ENCODE data around the gene H6PD.

H6PD gene

DNA sequence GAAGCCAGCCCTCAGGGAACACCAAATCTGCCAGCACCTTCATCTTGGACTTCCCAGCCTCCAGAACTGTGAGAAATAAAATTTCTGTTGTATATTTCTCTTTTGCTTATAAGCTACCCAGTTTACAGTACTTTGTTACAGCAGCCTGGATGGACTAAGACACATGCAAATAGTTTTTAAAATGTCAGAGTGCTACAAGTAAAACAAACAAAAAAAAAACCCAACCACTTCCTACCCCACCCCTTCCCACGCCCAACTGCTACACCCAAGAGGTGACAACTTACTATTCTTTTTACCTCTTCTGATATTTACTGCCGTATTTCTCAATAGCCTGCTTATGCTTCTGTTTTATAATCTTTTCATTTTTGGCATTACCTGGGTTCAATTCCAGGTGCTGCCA lies 49.5 kb downstream of the H6PD start (continued):
- TF ChIP-seq CSRNP3 (CRISPR knock-in tag; IDR thresholded peaks at IDR 0.05): no peak
- no peak for TF ChIP-seq SNAI2 (CRISPR knock-in tag; IDR thresholded peaks at IDR 0.05)
- TF ChIP-seq ARNTL (CRISPR knock-in tag; IDR thresholded peaks at IDR 0.05; ENCODE audit: borderline replicate concordance, low read depth): no peak
- TF ChIP-seq PATZ1 (CRISPR knock-in tag; IDR thresholded peaks at IDR 0.05; ENCODE audit: borderline replicate concordance): no peak
- TF ChIP-seq GLIS3 (CRISPR knock-in tag; IDR thresholded peaks at IDR 0.05): no peak
- no peak for TF ChIP-seq PPARA (CRISPR knock-in tag; IDR thresholded peaks at IDR 0.05; ENCODE audit: borderline replicate concordance)

- no peak for ATAC-seq
Observed at GRCh38 chr1:9286556-9286955, 52.0 kb downstream of the H6PD start.

More at GRCh38 chr1:9286556-9286955, 52.0 kb downstream of the H6PD start:
- TF ChIP-seq PPARA (CRISPR knock-in tag; IDR thresholded peaks at IDR 0.05; ENCODE audit: borderline replicate concordance) (no peak), ZNF8 (CRISPR knock-in tag; IDR thresholded peaks at IDR 0.05) (no peak), ZNF565 (CRISPR knock-in tag; conservative IDR thresholded peaks at IDR 0.05; ENCODE audit: low read depth) (no peak), BACH2 (CRISPR knock-in tag; IDR thresholded peaks at IDR 0.05; ENCODE audit: borderline replicate concordance) (no peak), CSDC2 (CRISPR knock-in tag; IDR thresholded peaks at IDR 0.05) (no peak), ARNTL (CRISPR knock-in tag; IDR thresholded peaks at IDR 0.05; ENCODE audit: borderline replicate concordance, low read depth) (no peak), ZFP3 (CRISPR knock-in tag; IDR thresholded peaks at IDR 0.05) (no peak), ZC3H10 (CRISPR knock-in tag; IDR thresholded peaks at IDR 0.05) (no peak), TCF4 (CRISPR knock-in tag; IDR thresholded peaks at IDR 0.05; ENCODE audit: borderline replicate concordance) (no peak), ISL1 (CRISPR knock-in tag; IDR thresholded peaks at IDR 0.05) (no peak), PATZ1 (CRISPR knock-in tag; IDR thresholded peaks at IDR 0.05; ENCODE audit: borderline replicate concordance) (no peak), SNAI2 (CRISPR knock-in tag; IDR thresholded peaks at IDR 0.05) (no peak), TOX (CRISPR knock-in tag; IDR thresholded peaks at IDR 0.05; ENCODE audit: borderline replicate concordance) (no peak), GLIS3 (CRISPR knock-in tag; IDR thresholded peaks at IDR 0.05) (no peak), OSR1 (CRISPR knock-in tag; IDR thresholded peaks at IDR 0.05) (no peak), ESRRG (CRISPR knock-in tag; IDR thresholded peaks at IDR 0.05) (no peak), ZNF70 (CRISPR knock-in tag; IDR thresholded peaks at IDR 0.05) (no peak)
- TF ChIP-seq, protein P1, sequence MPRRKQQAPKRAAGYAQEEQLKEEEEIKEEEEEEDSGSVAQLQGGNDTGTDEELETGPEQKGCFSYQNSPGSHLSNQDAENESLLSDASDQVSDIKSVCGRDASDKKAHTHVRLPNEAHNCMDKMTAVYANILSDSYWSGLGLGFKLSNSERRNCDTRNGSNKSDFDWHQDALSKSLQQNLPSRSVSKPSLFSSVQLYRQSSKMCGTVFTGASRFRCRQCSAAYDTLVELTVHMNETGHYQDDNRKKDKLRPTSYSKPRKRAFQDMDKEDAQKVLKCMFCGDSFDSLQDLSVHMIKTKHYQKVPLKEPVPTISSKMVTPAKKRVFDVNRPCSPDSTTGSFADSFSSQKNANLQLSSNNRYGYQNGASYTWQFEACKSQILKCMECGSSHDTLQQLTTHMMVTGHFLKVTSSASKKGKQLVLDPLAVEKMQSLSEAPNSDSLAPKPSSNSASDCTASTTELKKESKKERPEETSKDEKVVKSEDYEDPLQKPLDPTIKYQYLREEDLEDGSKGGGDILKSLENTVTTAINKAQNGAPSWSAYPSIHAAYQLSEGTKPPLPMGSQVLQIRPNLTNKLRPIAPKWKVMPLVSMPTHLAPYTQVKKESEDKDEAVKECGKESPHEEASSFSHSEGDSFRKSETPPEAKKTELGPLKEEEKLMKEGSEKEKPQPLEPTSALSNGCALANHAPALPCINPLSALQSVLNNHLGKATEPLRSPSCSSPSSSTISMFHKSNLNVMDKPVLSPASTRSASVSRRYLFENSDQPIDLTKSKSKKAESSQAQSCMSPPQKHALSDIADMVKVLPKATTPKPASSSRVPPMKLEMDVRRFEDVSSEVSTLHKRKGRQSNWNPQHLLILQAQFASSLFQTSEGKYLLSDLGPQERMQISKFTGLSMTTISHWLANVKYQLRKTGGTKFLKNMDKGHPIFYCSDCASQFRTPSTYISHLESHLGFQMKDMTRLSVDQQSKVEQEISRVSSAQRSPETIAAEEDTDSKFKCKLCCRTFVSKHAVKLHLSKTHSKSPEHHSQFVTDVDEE (CRISPR knock-in tag; IDR thresholded peaks at IDR 0.05): no peak
- TF ChIP-seq, protein P2, sequence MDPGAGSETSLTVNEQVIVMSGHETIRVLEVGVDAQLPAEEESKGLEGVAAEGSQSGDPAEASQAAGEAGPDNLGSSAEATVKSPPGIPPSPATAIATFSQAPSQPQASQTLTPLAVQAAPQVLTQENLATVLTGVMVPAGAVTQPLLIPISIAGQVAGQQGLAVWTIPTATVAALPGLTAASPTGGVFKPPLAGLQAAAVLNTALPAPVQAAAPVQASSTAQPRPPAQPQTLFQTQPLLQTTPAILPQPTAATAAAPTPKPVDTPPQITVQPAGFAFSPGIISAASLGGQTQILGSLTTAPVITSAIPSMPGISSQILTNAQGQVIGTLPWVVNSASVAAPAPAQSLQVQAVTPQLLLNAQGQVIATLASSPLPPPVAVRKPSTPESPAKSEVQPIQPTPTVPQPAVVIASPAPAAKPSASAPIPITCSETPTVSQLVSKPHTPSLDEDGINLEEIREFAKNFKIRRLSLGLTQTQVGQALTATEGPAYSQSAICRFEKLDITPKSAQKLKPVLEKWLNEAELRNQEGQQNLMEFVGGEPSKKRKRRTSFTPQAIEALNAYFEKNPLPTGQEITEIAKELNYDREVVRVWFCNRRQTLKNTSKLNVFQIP (CRISPR knock-in tag; IDR thresholded peaks at IDR 0.05; ENCODE audit: borderline replicate concordance, low read depth): no peak
- TF ChIP-seq, protein P3, sequence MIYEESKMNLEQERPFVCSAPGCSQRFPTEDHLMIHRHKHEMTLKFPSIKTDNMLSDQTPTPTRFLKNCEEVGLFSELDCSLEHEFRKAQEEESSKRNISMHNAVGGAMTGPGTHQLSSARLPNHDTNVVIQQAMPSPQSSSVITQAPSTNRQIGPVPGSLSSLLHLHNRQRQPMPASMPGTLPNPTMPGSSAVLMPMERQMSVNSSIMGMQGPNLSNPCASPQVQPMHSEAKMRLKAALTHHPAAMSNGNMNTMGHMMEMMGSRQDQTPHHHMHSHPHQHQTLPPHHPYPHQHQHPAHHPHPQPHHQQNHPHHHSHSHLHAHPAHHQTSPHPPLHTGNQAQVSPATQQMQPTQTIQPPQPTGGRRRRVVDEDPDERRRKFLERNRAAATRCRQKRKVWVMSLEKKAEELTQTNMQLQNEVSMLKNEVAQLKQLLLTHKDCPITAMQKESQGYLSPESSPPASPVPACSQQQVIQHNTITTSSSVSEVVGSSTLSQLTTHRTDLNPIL (CRISPR knock-in tag; IDR thresholded peaks at IDR 0.05; ENCODE audit: low read depth): no peak

Measured in SK-N-SH treated with all-trans-retinoic acid at 6 μM for 48 hours (cell line).